ENCODE measurements around the gene TRIM21. TPM values are rescaled to one million over a fixed set of nuclear protein-coding genes. Genes with fewer than 3 reads are reported as not detected.
"Not testable (repeated sequence)": the region's sequence is repeated elsewhere in the genome, so short reads cannot be mapped to it uniquely, and the experiment has no call there.

TRIM21 gene
- total and polyA plus RNA-seq, 7 donors: 2.6 to 7.5 (median 4.6) TPM

DNA sequence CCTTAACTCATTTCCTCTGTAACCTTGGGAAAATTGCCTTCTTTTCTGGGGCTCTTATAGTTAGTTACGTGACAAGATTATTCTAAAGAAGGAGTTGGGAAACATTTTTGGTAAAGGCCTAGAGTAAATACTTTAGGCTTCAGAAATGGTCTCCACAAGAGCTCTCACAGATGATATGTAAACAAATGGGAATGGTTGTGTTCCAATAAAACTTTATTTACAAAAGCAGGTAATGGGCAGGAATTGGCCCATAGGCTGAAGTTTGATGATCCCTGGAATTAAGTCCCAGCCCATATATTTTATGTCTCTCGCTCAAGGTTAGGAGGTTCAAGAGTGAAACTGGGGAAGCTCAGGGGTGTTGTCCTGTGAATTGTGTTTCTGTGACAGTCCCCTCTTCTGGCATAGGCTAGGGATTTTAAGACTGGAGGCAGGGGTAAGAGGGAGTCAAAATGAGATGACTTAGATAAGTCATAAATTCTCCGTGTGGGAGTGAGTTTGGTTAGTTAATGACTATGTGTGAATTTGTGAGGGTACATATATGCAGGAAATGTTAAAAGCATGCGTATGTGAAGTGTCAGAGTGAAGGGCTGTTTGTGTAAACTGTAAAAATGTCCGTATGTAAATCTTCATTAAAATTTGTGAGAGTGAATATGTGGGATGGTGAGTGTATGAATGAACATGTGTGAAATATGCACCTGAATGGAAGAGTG is 17.9 kb downstream of the TRIM21 start:
- H3K4me1 ChIP-seq: no peaks in the 10 kb centered on the region
- H3K27ac ChIP-seq: no peak overlapping the region
- TF ChIP-seq, protein P1, sequence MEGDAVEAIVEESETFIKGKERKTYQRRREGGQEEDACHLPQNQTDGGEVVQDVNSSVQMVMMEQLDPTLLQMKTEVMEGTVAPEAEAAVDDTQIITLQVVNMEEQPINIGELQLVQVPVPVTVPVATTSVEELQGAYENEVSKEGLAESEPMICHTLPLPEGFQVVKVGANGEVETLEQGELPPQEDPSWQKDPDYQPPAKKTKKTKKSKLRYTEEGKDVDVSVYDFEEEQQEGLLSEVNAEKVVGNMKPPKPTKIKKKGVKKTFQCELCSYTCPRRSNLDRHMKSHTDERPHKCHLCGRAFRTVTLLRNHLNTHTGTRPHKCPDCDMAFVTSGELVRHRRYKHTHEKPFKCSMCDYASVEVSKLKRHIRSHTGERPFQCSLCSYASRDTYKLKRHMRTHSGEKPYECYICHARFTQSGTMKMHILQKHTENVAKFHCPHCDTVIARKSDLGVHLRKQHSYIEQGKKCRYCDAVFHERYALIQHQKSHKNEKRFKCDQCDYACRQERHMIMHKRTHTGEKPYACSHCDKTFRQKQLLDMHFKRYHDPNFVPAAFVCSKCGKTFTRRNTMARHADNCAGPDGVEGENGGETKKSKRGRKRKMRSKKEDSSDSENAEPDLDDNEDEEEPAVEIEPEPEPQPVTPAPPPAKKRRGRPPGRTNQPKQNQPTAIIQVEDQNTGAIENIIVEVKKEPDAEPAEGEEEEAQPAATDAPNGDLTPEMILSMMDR (IDR thresholded peaks at IDR 0.05): no peak
- no peaks in the 10 kb centered on the region for H3K9me3 ChIP-seq
- WGBS, 3 donors: 80 to 84% (median 82%) methylated on average over 5 of the region's 5 CpGs
- ATAC-seq (no peak), DNase-seq (no peak)
- no peak overlapping the region for H3K4me3 ChIP-seq
- intact Hi-C loops (cut with DNase I): no loop called here
- no peaks in the 10 kb centered on the region for H3K36me3 ChIP-seq (ENCODE audit: insufficient read depth in 1 of 2, low read depth in 1 of 2)
- H3K27me3 ChIP-seq (ENCODE audit: insufficient read depth in 3 of 3, low read length in 2 of 3): no peaks in the 10 kb centered on the region

DNA sequence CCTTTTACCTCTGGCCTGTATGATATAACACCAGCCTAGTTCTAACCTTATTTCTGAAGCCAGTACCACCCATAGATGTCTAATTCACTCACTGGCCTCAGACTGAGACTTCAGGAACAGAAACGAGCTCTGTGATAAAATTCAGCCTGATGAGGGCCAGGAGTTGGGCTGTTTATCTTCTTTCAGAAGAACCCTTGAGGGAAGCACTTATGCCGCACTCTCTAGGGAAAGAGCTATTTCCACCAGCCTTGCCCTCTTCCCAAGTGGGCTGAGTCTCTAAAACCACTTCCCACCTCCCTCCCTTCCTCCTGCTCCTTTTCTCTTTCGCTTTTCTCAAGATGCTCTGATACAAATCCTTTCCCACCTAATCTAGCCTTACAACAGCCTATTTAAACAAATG is 23.3 kb downstream of the TRIM21 start:
- DNase-seq (no peak), ATAC-seq (no peak)
- TF ChIP-seq, protein P1 (IDR thresholded peaks at IDR 0.05): no peak
- Histone ChIP-seq H3K27ac (no peak overlapping the region), H3K36me3 (ENCODE audit: insufficient read depth in 1 of 2, low read depth in 1 of 2) (no peaks in the 10 kb centered on the region), H3K9me3 (no peaks in the 10 kb centered on the region), H3K4me1 (no peaks in the 10 kb centered on the region), H3K4me3 (no peak overlapping the region), H3K27me3 (ENCODE audit: insufficient read depth in 3 of 3, low read length in 2 of 3) (no peaks in the 10 kb centered on the region)
- intact Hi-C loops (cut with DNase I): no loop called here
- 53 to 71% (median 55%) methylated on average over 3 of the region's 3 CpGs for WGBS, 3 donors

DNA sequence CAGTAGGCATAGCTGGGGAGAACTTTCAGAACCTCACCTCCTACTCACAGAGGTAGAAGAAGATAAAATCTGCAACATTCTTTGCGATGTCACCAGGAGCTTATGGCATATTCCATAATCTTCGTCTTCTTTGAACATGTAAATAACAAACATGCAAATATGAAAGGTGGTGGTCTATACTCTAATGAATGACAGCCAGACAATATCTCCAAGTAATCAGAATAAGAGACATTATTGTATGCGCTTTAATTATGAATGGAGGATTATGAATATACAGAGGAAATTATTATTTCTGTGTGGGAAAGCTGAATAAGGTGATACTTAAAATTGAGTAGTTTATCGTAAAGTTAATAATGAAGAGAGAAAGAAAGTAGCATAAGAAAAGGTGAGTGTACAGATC is 25.2 kb downstream of the TRIM21 start, which contains the start of gene OR52B4:
Gene OR52B4 (minus strand): TSS at position 101 of the 400 bp plus-strand sequence. CDS start 91 bp downstream, at position 10.
- TF ChIP-seq, protein P1 (IDR thresholded peaks at IDR 0.05): no peak
- DNase-seq (no peak), ATAC-seq (no peak)
- 68 to 86% (median 76%) methylated on average over 4 of the region's 4 CpGs for WGBS, 3 donors
- no peaks in the 10 kb centered on the region for H3K9me3 ChIP-seq
- no peak within 1 kb of the TSS for H3K27ac ChIP-seq
- intact Hi-C loops (cut with DNase I): no loop called here
- H3K27me3 ChIP-seq (ENCODE audit: insufficient read depth in 3 of 3, low read length in 2 of 3): no peaks in the 10 kb centered on the region
- no peak within 1 kb of the TSS for H3K4me3 ChIP-seq
- H3K4me1 ChIP-seq: no peaks in the 10 kb centered on the region
- no peaks in the 10 kb centered on the region for H3K36me3 ChIP-seq (ENCODE audit: insufficient read depth in 1 of 2, low read depth in 1 of 2)

DNA sequence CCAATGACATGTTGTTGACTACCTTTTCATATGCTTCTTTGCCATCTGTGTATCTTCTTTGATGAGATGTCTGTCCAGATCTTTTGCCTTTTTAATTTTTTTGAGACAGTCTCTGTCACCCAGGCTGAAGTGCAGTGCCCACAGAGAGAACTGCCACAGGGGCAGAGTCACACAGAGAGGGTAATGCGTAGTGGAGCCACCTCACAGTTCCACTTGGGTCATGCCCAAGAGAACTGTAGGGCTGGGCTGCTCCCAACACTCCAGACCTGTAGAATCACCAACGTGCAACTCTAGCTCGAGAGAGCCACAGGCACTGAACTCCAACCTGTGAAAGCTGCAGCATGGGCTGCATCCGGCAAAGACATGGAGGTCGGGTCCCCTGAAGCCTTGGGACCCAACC is 45.4 kb downstream of the TRIM21 start:
- 70 to 94% (median 79%) methylated on average over 1 of the region's 5 CpGs for WGBS, 3 donors
- H3K27me3 ChIP-seq (ENCODE audit: insufficient read depth in 3 of 3, low read length in 2 of 3); H3K36me3 ChIP-seq (ENCODE audit: insufficient read depth in 1 of 2, low read depth in 1 of 2); H3K4me1 ChIP-seq; H3K27ac ChIP-seq; H3K9me3 ChIP-seq; ATAC-seq; DNase-seq; intact Hi-C loops (cut with DNase I); H3K4me3 ChIP-seq: not testable (repeated sequence)

DNA sequence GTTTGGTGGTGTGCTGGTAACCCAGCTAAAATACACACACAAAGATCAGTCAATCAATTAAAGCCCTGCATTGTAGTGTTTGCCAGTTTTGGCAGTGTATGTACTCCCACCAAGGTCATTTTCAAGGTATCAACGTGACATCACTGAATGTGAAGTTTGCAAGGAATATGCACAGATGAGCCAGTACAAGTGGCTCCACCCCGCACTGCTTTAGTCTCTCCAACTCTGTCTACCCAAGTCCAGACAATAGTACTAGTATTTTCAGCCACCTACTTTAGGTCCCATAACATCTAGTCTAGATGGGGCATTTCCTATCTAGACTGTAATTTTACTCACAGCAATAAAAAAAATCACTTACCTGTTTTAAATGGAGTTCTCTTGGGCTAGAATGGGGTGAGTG is 48.1 kb downstream of the TRIM21 start:
- H3K4me1 ChIP-seq; H3K4me3 ChIP-seq; DNase-seq; intact Hi-C loops (cut with DNase I); H3K9me3 ChIP-seq; H3K36me3 ChIP-seq (ENCODE audit: insufficient read depth in 1 of 2, low read depth in 1 of 2); ATAC-seq; H3K27me3 ChIP-seq (ENCODE audit: insufficient read depth in 3 of 3, low read length in 2 of 3); H3K27ac ChIP-seq: not testable (repeated sequence)
- WGBS, 3 donors: 81 to 87% (median 85%) methylated on average over 2 of the region's 2 CpGs

Other genes starting within 250 kb of the TRIM21 start
- not detected for gene OR52B4, start 25.3 kb downstream of the TRIM21 start, total RNA-seq
- not detected for gene OR52B4, start 25.3 kb downstream of the TRIM21 start, polyA plus RNA-seq
- not detected for gene OR52K2, start 55.6 kb upstream of the TRIM21 start, total RNA-seq
- gene OR52K2, start 55.6 kb upstream of the TRIM21 start, polyA plus RNA-seq: not detected
- not detected for gene OR52K1, start 88.9 kb upstream of the TRIM21 start, total RNA-seq
- not detected for gene OR52K1, start 88.9 kb upstream of the TRIM21 start, polyA plus RNA-seq
- gene OR52M1, start 151.5 kb upstream of the TRIM21 start, total RNA-seq: not detected
- gene OR52M1, start 151.5 kb upstream of the TRIM21 start, polyA plus RNA-seq: not detected
- gene OR52I2, start 188.0 kb upstream of the TRIM21 start, total RNA-seq: not detected
- gene OR52I2, start 188.0 kb upstream of the TRIM21 start, polyA plus RNA-seq: not detected
- gene OR52I1, start 200.3 kb upstream of the TRIM21 start, total RNA-seq: not detected
- not detected for gene OR52I1, start 200.3 kb upstream of the TRIM21 start, polyA plus RNA-seq
- 10 to 100 TPM in 1 of 4 donors, 1 to 10 TPM in 3; 4.9 to 11.0 (median 7.1) TPM for gene TRIM68, start 214.5 kb upstream of the TRIM21 start, total RNA-seq
- gene TRIM68, start 214.5 kb upstream of the TRIM21 start, polyA plus RNA-seq: 10 to 100 TPM in 1 of 3 donors, 1 to 10 TPM in 2; 3.7 to 12.5 (median 4.2) TPM
- gene OR51D1, start 243.8 kb upstream of the TRIM21 start, total RNA-seq: not detected
- gene OR51D1, start 243.8 kb upstream of the TRIM21 start, polyA plus RNA-seq: not detected